NCI-H1048 (cell line): ENCODE data around the gene FRAT2.
"Not testable (repeated sequence)": the region's sequence is repeated elsewhere in the genome, so short reads cannot be mapped to it uniquely, and the experiment has no call there.

ENCODE experiments used
- DNase-seq: peaks from one replicate; lab custom pipeline; 2025; lab: John Stamatoyannopoulos, UW

Gene FRAT2

DNA sequence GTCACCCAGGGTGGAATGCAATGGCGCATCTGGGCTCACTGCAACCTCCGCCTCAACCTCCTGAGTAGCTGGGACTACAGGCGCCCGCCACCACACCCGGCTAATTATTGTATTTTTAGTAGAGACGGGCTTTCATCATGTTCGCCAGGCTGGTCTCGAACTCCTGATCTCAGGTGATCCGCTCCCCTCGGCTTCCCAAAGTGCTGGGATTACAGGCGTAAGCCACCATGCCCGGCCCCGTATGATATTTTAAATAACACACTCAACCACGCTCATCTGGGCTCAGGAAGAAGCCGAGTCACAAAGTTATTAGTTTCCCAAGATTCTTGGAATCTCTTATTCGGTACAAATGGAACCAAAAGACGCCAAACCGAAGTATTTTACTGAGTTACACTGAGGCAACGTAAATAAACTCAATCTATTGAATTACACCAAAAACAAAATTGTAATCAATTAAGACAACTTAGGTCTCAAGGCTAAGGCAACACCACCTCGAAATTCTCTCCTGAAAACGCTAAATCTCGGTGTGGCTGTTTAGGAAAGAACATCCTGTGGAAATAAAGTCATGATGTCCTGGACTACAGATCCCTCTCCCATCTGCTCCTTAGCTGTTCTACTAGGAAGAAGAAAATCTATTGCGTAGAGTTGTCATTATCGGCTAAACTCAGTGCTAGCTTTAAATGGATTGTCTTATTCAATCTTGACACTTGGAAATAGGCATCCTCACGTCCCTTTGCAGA lies 43.0 kb downstream of the FRAT2 start:
- DNase-seq, result no peak

DNA sequence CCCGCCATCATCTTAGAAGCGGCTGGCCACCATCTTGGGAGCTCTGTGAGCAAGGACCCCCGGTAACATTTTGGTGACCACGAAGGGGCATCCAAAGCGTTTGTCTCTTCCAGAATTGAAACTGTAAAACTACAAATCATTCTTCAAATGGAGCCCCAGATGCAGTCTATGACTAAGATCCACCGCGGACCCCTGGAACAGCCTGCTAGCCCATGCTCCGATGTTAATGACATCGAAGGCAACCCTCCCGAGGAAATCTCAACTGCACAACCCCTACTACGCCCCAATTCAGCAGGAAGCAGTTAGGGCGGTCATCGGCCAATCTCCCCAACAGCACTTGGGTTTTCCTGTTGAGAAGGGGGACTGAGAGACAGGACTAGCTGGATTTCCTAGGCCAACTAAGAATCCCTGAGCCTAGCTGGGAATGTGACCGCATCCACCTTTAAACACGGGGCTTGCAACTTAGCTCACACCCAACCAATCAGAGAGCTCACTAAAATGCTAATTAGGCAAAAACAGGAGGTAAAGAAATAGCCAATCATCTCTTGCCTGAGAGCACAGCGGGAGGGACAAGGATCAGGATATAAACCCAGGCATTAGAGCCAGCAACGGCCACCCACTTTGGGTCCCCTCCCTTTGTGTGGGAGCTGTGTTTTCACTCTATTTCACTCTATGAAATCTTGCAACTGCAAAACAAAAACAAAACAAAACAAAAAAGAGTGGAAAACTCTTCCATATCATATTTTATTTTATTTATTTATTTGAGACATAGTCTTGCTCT lies 43.8 kb downstream of the FRAT2 start:
- DNase-seq, result not testable (repeated sequence)

DNA sequence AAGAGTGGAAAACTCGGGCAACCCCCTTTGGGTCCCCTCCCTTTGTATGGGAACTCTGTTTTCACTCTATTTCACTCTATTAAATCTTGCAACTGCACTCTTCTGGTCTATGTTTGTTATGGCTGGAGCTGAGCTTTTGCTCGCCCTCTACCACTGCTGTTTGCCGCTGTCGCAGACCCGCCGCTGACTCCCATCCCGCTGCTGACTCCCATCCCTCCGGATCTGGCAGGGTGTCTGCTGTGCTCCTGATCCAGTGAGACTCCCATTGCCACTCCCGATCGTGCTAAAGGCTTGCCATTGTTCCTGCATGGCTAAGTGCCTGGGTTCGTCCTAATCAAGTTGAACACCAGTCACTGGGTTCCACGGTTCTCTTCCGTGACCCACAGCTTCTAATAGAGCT lies 44.5 kb downstream of the FRAT2 start:
- not testable (repeated sequence) for DNase-seq
